Activated gamma-delta T cell (primary cell): ENCODE measurements around the gene PON3.

Experiments used
- DNase-seq: peaks from one replicate; lab custom pipeline; 2025; lab: John Stamatoyannopoulos, UW
- total RNA-seq, 2 donors: gene quantifications; one replicate each; lab custom pipeline; 2026; lab: John Stamatoyannopoulos, UW

Gene PON3
- total RNA-seq, result 0 to 0.09 reads per million in 2 donors

- no peak for DNase-seq
These were observed at the start of gene PON3 for GRCh38 chr7:95396136-95397032. Gene PON3, minus strand, starts transcription at chr7:95396375. Its CDS starts 25 bp downstream, at chr7:95396350.

GRCh38 chr7:95444796-95445195 lies 48.6 kb upstream of the PON3 start:
- no peak for DNase-seq

DNA sequence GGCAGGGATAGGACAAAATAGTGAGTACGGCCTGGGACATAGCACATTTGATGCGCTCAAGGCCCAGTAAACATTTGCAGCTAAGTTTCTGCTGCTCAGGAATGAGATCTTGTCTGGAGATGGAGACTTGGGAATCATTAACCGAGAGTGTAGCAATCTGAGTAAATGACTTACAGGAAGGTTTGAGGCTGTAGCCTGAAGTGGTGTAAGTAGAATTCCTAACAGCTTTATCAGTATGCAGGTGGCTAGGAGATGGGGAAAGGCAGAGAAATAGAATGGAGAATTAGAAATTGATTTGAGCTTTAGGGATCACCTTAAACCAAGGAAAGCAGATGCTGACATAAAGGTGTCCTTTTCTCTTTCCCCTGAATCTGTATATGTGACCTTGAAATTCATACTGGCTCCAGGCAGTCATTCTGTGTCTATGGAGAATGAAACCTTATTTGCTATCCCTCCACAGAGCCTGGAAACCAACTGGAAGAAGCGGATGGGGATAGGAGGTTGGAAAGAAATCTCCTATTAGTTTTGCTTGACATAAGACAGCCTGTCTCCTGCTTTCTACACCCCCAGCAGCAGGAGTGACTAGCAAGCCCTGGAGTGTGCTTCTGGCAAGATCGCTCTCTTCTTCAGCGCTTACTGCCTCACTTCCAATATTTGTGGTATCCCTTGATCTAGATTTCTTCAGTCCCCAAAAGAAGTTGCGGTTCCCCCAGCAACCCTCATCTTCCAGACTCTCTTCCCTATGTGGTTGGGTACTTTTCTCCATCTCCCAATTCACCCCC lies 45.1 kb upstream of the PON3 start:
- no peak for DNase-seq

GRCh38 chr7:95440394-95441038 lies 44.3 kb upstream of the PON3 start:
- no peak for DNase-seq

DNA sequence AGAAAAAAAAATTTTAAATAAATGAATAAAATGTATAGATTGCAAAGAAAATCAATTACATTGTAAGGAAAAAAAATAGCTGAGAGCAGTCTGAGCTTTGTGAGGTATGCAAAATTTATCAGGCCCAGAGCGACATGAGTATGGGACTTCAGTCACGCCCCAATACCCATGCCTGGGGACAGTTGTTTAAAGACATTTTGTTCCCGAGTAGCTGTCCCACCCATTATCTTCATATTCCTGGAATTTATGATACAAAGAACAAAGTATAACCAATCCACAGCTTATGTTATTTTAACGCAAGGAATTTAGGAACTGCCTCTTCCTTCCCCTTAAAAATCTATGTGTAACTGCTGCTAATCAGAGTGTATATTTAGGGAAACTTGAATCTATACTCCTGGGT lies 40.2 kb upstream of the PON3 start:
- DNase-seq, result no peak

DNA sequence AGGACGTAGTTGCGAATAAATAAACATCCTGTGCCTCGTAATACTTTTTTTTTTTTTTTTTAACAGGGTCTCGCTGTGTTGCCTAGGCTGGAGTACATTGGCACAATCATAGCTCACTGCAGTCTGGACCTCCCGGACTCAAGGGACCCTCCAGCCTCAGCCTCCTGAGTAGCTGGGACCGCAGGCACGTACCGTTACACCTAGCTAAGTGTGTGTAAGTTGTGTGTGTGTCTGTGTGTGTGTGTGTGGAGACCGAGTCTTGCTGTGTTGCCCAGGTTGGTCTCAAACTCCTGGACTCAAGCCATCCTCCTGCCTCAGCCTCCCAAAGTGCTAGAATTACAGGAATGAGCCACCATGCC lies 39.2 kb upstream of the PON3 start:
- DNase-seq, result no peak

- DNase-seq, result peak; percentile 23
These were observed 38.6 kb upstream of the PON3 start, which contains the start of gene PON2 for GRCh38 chr7:95434557-95435421. Gene PON2, minus strand, starts transcription at chr7:95435028. Its CDS starts 77 bp downstream, at chr7:95434951.

- no peak for DNase-seq
These were observed 37.9 kb upstream of the PON3 start for GRCh38 chr7:95433952-95434556.

DNA sequence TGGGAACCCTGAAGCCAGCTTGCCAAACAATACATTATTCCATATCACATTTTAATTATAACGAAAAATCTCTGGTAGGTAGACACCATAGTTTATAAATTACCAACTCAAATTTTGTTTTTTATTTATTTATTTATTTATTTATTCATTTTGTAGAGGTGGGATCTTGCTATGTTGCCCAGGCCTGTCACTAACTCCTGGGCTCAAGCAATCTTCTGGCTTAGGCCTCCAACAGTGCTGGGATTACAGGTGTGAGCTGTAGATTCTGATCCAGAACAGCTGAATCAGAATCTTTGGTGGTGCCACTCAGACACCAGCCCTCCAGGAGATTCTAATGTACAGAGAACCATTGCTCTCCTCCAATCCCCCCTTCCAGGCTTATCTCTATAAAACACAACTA lies 37.0 kb upstream of the PON3 start:
- DNase-seq, result no peak

DNA sequence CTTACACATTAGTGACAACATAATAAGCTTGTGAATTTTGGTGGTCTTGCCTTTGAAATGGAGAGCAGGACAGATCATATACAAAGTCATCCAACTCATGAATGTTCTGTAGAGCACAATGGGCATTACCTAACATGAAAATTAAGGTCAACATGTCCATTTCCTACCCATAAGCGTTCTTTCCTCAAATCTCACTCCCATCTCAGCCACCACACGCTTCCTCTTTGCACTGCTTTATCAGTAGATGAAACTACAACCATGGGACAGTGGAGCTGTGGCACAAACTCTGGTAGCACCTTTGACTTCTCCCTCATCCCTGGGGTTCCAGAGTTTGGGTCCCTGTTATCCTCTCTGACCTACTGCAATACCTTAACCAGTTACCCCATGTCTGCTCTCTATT lies 36.4 kb upstream of the PON3 start:
- DNase-seq, result no peak

DNA sequence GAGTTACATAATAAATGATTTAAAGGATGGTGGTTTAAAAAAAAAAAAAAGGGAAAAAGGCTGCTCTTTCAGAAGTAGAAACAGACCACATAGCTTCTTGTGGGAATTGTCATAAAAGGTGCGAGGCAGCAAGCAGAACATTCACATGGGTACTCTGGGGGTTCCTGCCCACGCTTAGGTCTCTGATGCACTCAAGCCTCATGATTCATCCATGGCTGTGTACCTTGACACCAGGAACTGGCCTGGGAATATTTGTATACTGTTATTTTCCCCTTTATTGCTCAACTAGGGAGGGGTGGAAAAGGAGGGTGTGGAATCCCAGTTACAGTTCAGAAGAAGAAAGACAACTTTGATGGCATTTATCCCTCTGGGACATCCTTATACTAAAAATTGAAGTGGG lies 34.7 kb upstream of the PON3 start:
- DNase-seq, result no peak

GRCh38 chr7:95429241-95429990 lies 33.2 kb upstream of the PON3 start:
- DNase-seq, result no peak

DNA sequence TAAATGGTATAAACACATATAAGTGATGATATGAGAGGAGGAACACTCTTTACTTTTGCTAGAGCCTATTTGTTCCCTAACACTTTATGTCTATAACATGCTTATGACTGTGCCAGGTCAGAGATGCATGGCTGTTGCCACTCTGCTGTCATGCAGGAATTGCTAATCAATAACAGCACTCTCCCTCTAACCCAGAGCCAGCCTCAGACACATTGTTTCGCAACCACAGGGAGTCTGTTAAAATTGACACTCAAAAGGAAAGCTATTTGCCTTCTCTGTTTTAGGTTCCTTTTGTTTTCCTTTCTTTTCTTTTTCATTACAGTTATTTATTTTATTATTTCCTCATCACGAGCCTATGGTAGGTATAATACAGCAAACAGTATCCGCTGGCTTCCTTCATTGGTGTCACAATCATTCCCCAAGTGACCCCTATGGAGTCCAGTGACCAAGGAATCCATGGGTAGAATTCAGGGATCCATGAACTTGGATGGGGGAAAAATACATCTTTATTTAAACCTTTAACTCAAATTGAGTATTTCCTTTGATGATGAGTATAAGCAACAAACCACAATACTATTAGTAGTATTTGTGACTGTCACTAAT lies 31.8 kb upstream of the PON3 start:
- no peak for DNase-seq

- DNase-seq, result no peak
These were observed 31.0 kb upstream of the PON3 start for GRCh38 chr7:95427166-95427565.

DNA sequence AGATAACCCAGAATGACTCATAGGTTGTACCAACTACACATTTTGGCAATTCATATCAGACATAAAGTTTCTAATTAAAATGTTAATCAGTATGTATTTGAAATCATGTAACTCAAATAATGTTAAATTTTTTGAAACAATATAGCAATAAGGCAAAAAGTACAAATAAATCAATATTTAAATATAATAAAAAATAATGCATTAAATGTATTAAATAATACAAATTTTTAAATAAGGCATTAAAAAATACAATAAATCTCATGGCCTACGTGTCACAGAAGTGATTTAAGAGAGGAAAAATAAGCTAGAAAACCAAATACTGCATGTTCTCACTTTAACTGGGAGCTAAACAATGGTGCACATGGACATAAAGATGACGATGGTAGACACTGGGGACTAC lies 29.5 kb upstream of the PON3 start:
- DNase-seq, result no peak

DNA sequence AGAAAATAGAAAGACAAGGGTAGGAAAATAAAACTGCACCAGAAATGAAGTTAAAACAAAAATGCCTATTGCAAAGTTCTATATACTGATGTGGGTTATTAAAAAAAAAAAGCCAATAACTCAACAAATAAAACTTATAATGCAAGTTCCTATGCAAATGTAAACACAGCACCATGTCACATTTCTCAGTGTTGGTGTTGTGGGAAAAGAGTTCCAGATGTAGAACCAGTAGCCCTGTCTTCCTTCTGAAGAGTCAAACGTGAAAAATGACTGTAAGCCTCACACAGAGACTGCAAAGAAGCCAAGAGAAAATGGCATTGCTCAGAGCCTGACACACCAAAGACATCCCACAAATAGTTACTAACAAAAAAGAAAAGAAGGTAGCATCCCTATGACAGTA lies 28.5 kb upstream of the PON3 start:
- no peak for DNase-seq

GRCh38 chr7:95421847-95422444 lies 25.8 kb upstream of the PON3 start:
- no peak for DNase-seq

- DNase-seq, result no peak
These were observed 25.0 kb upstream of the PON3 start for GRCh38 chr7:95421000-95421846.

- DNase-seq, result no peak
These were observed 15.9 kb upstream of the PON3 start for GRCh38 chr7:95412075-95412474.
